GM12873 (cell line): ENCODE measurements around the gene ZNF662.

Source experiments
- TF ChIP-seq, protein P1 (sequence below): IDR thresholded peaks from 2 replicates; pipeline ENCODE4 v1.5.1; 2012; ENCODE audit warnings: low read depth, mild to moderate bottlenecking, moderate library complexity, low read length, control low read depth; ENCODE audit not compliant: insufficient read depth; ENCODE audit errors: missing control alignments

Gene ZNF662

DNA sequence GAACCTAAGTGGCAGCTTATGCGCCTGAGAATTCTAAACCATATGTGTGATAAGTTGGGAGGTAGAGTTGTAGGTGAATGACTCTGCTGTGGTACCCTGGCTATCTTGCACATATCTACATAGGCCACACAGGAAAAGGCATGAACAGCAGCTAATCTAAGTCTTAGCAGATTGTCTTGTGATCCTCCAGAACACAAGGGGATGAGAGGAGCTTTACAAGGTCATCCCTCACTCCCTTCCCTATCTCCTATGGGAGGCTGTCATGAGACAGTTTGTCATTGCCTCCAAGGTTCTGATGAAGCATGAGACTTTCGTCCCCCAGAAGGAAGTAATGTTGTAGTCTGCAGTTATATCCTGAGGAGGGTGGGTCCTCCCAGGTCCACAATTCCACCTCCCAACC lies 3.7 kb upstream of the ZNF662 start:
- TF ChIP-seq, protein P1, sequence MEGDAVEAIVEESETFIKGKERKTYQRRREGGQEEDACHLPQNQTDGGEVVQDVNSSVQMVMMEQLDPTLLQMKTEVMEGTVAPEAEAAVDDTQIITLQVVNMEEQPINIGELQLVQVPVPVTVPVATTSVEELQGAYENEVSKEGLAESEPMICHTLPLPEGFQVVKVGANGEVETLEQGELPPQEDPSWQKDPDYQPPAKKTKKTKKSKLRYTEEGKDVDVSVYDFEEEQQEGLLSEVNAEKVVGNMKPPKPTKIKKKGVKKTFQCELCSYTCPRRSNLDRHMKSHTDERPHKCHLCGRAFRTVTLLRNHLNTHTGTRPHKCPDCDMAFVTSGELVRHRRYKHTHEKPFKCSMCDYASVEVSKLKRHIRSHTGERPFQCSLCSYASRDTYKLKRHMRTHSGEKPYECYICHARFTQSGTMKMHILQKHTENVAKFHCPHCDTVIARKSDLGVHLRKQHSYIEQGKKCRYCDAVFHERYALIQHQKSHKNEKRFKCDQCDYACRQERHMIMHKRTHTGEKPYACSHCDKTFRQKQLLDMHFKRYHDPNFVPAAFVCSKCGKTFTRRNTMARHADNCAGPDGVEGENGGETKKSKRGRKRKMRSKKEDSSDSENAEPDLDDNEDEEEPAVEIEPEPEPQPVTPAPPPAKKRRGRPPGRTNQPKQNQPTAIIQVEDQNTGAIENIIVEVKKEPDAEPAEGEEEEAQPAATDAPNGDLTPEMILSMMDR, result no peak

- TF ChIP-seq, protein P1, result no peak
These were observed 1.9 kb upstream of the ZNF662 start for GRCh38 chr3:42904076-42904475.

GRCh38 chr3:42905740-42906069 lies 237 bp upstream of the ZNF662 start:
- TF ChIP-seq, protein P1, result no peak

DNA sequence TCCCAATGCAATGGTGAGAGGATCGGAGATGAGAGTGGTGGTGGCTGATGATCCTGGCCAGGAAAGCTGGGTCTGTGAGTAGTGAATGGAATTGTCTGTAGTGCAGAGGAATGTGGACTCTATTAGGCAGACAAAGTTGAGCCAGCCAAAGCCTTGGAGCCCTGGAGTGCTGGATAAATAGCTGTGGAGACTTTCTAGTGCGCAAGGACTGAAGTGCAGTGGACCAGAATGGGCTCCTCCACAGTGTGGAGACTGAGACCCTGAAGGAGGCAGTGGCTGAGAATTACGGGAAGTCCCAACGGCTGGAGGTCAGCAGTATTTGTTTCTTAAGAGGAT lies 874 bp downstream of the ZNF662 start:
- TF ChIP-seq, protein P1, result no peak

DNA sequence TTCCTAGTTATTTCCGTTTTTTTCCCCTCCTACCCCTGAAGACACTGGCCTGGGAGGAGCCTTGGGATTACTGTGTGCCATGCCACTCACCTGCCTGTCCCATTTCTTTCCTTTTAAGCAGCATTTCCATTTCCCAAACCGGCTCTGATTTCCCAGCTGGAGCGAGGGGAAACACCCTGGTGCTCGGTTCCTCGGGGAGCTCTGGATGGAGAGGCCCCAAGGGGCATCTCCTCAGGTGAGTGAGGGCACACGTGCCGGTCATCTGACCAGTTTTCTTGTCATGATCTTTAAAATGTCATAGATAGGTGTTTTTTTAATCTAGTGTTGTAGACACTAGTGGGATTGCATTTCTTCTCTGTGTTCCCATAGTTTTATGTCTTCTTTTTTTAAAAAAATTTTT lies 2.7 kb downstream of the ZNF662 start:
- TF ChIP-seq, protein P1, result no peak

DNA sequence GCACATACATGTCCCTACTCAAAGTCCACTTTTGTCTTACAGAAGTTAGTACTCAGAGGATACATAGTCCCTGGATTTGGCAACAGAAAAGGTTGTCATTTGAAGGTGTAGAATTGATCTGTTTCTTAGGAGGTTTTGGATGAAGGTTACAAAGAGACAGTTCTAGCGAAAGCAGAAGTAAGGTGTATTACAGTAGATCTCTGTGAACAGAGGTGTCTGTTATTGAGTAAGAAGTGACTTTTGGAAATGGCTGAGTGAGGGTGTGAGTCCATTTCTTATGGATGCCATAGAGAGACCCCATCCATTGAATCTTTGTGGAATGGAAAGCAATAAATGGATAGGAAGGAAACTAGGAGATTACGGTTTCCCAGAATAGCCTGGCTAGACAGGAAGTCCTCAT lies 5.6 kb downstream of the ZNF662 start:
- TF ChIP-seq, protein P1, result no peak

- TF ChIP-seq, protein P1, result no peak
These were observed 9.0 kb downstream of the ZNF662 start for GRCh38 chr3:42914771-42915515.
